A549 (cell line): ENCODE data around the gene POU4F3. TPM values are rescaled to one million over a fixed set of nuclear protein-coding genes. Genes with fewer than 3 reads are reported as not detected.

Source experiments
- ATAC-seq, 2 experiments: fragments of 200-7000 bp in 1 of 2; fragments of >200 bp in 1 of 2; cut with Nextera tagmentation in 1 of 2; cut with Tn5 transposase in 1 of 2; 3 replicates each; pipeline versions ENCODE4 v1.8.0 to v1.9.1; 2018 to 2020; ENCODE audit warnings: mild to moderate bottlenecking in 1 of 2, moderate library complexity in 1 of 2
- CTCF ChIA-PET: fragments of 300-600 bp; sonication (Branson Sonifier 250); formaldehyde crosslinking; extraction: SDS; loops from one replicate; lab custom pipeline; 2021; ENCODE audit warnings: antibody characterized with exemption, inconsistent platforms; lab: Yijun Ruan, JAX
- POLR2A ChIA-PET: fragments of 350-600 bp; formaldehyde crosslinking; extraction: SDS; loops from one replicate; lab custom pipeline; 2021; ENCODE audit warnings: antibody characterized with exemption, inconsistent platforms; lab: Yijun Ruan, JAX
- DNase-seq, 2 experiments: peaks; one replicate each; pipeline versions ENCODE4 v3.0.0 to v3.0.0-alpha.2; 2011 to 2016; ENCODE audit warnings: low read depth in 1 of 2, low spot score in 1 of 2
- FAIRE-seq: peaks from 2 replicates; lab custom pipeline; 2011; peaks lifted over from hg19 to GRCh38; lab: Jason Lieb, UNC
- H3K27ac ChIP-seq, 2 experiments: fragments of >200 bp; sonication (Bioruptor Twin); formaldehyde crosslinking; 3 replicates each; pipeline ENCODE4 v1.5.1; 2016 to 2017
- H3K4me1 ChIP-seq: fragments of >200 bp; sonication (Bioruptor Twin); formaldehyde crosslinking; 3 replicates; pipeline ENCODE4 v1.6.1; 2016
- H3K4me2 ChIP-seq: fragments of >200 bp; sonication (Bioruptor Twin); formaldehyde crosslinking; 3 replicates; pipeline ENCODE4 v1.6.1; 2016
- H3K4me3 ChIP-seq: fragments of >200 bp; sonication (Bioruptor Twin); formaldehyde crosslinking; 3 replicates; pipeline ENCODE4 v1.5.1; 2016
- H3K9me3 ChIP-seq: fragments of >200 bp; sonication (Bioruptor Twin); formaldehyde crosslinking; 3 replicates; pipeline ENCODE4 v1.6.1; 2016
- CBX8 ChIP-seq: fragments of 200-600 bp; sonication (generic); IDR thresholded peaks from 2 replicates; pipeline ENCODE4 v1.6.1; 2016
- CHD2 ChIP-seq: fragments of 150-350 bp; IDR thresholded peaks from 2 replicates; pipeline ENCODE4 v1.6.1; 2014; ENCODE audit warnings: low read length; ENCODE audit not compliant: partially characterized antibody
- CHD4 ChIP-seq: fragments of 200-600 bp; sonication (generic); IDR thresholded peaks from 2 replicates; pipeline ENCODE4 v1.6.1; 2016; ENCODE audit warnings: antibody characterized with exemption, mild to moderate bottlenecking, borderline replicate concordance
- EHMT2 ChIP-seq: fragments of 200-600 bp; sonication (generic); IDR thresholded peaks from 2 replicates; pipeline ENCODE4 v1.6.1; 2016; ENCODE audit warnings: antibody characterized with exemption, low read depth, mild to moderate bottlenecking, moderate library complexity
- EP300 ChIP-seq, 2 experiments: fragments of >200 bp; sonication (Bioruptor Twin); formaldehyde crosslinking; IDR thresholded peaks; 2 replicates in 1 of 2; 3 replicates in 1 of 2; pipeline ENCODE4 v1.6.1; 2016 to 2017
- ESRRA ChIP-seq: fragments of 150-350 bp; IDR thresholded peaks from 2 replicates; pipeline ENCODE4 v1.6.1; 2014; ENCODE audit warnings: mild to moderate bottlenecking, low read length, borderline replicate concordance
- FOXS1 ChIP-seq: fragments of 250-450 bp; sonication (Bioruptor Pico); IDR thresholded peaks from 2 replicates; pipeline ENCODE4 v1.5.0; 2020; ENCODE audit warnings: mild to moderate bottlenecking, moderate library complexity
- HOXA7 ChIP-seq: fragments of 250-450 bp; sonication (Bioruptor Pico); IDR thresholded peaks from 2 replicates; pipeline ENCODE4 v1.5.0; 2020; ENCODE audit warnings: mild to moderate bottlenecking, moderate library complexity
- HOXB13 ChIP-seq: fragments of 250-450 bp; sonication (Bioruptor Pico); IDR thresholded peaks from 2 replicates; pipeline ENCODE4 v1.5.0; 2020; ENCODE audit warnings: low read depth, mild to moderate bottlenecking, moderate library complexity
- KDM5A ChIP-seq: fragments of 200-600 bp; sonication (generic); IDR thresholded peaks from 2 replicates; pipeline ENCODE4 v1.6.1; 2016; ENCODE audit warnings: antibody characterized with exemption, mild to moderate bottlenecking
- MAX ChIP-seq: IDR thresholded peaks from 2 replicates; pipeline ENCODE4 v1.6.1; 2012
- MYC ChIP-seq: IDR thresholded peaks from 2 replicates; pipeline ENCODE4 v1.6.1; 2012; ENCODE audit warnings: mild to moderate bottlenecking, inconsistent platforms, low read length, improper control_type of control experiment, borderline replicate concordance
- NFE2L2 ChIP-seq: fragments of 150-350 bp; conservative IDR thresholded peaks from 2 replicates; pipeline ENCODE4 v1.6.1; 2014; ENCODE audit warnings: low read length
- NR3C1 ChIP-seq: fragments of >200 bp; sonication (Bioruptor Twin); formaldehyde crosslinking; IDR thresholded peaks from 3 replicates; pipeline ENCODE4 v1.6.1; 2017
- POLR2A ChIP-seq: IDR thresholded peaks from 2 replicates; pipeline ENCODE4 v1.6.1; 2012; ENCODE audit warnings: mild to moderate bottlenecking, low read length
- RAD21 ChIP-seq, 2 experiments: fragments of >200 bp in 1 of 2; sonication (Bioruptor Twin) in 1 of 2; formaldehyde crosslinking in 1 of 2; IDR thresholded peaks in 1 of 2; conservative IDR thresholded peaks in 1 of 2; 2 replicates in 1 of 2; 3 replicates in 1 of 2; pipeline ENCODE4 v1.6.1; 2012 to 2018; ENCODE audit warnings: inconsistent platforms in 1 of 2
- RCOR1 ChIP-seq: fragments of 150-350 bp; IDR thresholded peaks from 2 replicates; pipeline ENCODE4 v1.6.1; 2014; ENCODE audit warnings: antibody characterized with exemption, low read length, low read depth
- RFX5 ChIP-seq: fragments of 450-650 bp; IDR thresholded peaks from 2 replicates; pipeline ENCODE4 v1.7.1; 2014; ENCODE audit warnings: antibody characterized with exemption, mild to moderate bottlenecking, moderate library complexity
- SMC3 ChIP-seq: fragments of >200 bp; sonication (Bioruptor Twin); formaldehyde crosslinking; IDR thresholded peaks from 3 replicates; pipeline ENCODE4 v1.6.1; 2018; ENCODE audit warnings: inconsistent platforms
- TP53 ChIP-seq: fragments of 250-450 bp; sonication (Bioruptor Pico); IDR thresholded peaks from 2 replicates; pipeline ENCODE4 v1.5.0; 2021; ENCODE audit warnings: mild to moderate bottlenecking, moderate library complexity
- ZC3H11A ChIP-seq: fragments of 450-650 bp; IDR thresholded peaks from 2 replicates; pipeline ENCODE4 v1.6.1; 2014; ENCODE audit warnings: antibody characterized with exemption, mild to moderate bottlenecking
- ZNF302 ChIP-seq: fragments of 250-450 bp; sonication (Bioruptor Pico); IDR thresholded peaks from 2 replicates; pipeline ENCODE4 v1.9.0; 2021; ENCODE audit warnings: inconsistent platforms, mild to moderate bottlenecking, moderate library complexity
- WGBS: methylation state at CpG from one replicate; pipeline ENCODE4 v1.1.6; 2017; ENCODE audit errors: missing lambda C conversion rate; 5-methylcytosine and 5-hydroxymethylcytosine counted together
- polyA plus RNA-seq, 4 experiments: library from polyadenylated mRNA; depleted of rRNA in 3 of 4; stranded (reverse); fragments of >200 nt; fragmentation: RNase III in 1 of 4; extraction: RNeasy Plus Mini Kit Qiagen cat#74134 plus additional on column Dnase treatment in 1 of 4; gene quantifications; 2 replicates in 3 of 4; 3 replicates in 1 of 4; pipeline ENCODE4 v1.2.3, GENCODE V29; 2011 to 2017
- TF ChIP-seq, protein P1 (sequence below): IDR thresholded peaks from 2 replicates; pipeline ENCODE4 v1.6.1; 2012; ENCODE audit warnings: low read depth, borderline replicate concordance

The POU4F3 gene
- polyA plus RNA-seq, 2 of the 4 experiments (the other 2 are of a cell fraction) = 0.08 to 0.10 TPM

DNA sequence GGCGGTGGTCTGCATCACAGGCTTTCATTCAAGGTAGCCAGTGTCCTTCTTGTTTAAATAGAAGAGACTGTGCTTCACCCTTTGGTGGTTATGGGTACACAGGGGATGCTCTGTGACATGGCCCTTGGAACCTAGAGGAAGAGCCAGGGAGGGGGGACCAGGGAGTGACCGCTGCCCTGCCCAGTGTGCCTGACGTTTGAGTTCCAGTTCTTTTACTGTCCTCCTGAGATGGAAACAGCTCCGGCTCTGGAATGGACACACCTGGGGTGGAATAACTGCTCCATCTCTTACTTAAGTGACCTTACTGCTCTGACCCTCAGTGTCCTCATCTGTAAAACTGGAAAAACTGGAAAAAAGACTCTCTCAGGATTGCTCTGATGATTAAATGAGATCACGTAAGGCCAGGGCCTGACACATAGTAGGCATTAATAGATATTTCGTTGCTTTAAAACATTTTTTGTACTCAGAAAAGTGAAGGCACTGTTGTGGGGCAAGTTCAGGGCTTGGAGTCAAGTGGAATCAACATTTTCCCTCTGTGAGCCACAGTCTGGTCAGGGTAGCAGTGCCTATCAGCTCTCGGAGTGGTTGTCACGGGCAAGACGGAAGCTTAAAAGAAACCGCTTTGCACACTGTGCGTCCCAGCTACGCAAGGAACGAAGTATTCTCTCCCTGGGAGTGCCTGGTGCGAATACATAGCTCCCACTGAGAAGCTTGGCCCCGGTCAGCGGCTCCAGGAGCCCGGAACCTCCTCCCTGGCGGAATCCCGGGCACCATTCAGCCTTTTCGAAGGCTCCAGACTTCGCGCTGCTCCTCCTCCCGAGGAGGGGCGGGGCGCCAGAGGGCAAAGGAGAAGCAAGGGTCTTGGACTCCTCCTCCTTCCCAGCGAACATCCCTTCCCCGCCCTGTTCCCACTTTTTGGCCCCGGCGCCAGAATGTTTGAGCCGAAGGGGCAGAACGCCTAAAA is 5.8 kb downstream of the POU4F3 start:
- Histone ChIP-seq H3K4me2 (peak overlapping the region; percentile 47), H3K9me3 (no peaks in the 10 kb centered on the region), H3K27ac (no peak overlapping the region), H3K4me3 (no peak overlapping the region), H3K4me1 (no peaks in the 10 kb centered on the region)
- DNase-seq (no peak), FAIRE-seq (no peak), ATAC-seq (peak in 1 of 2 experiments; percentile 65; a peak in 3 of 6 replicates)
- ChIA-PET POLR2A (no interaction called here), CTCF (interaction anchor here (0.8 kb wide), 1 partner anchor 84 kb away, joined by 3 read pairs; no protein-coding TSS in a partner anchor)
- TF ChIP-seq HOXB13 (CRISPR knock-in tag) (no peak), EP300 (IDR thresholded peaks at IDR 0.05) (no peak)
- 45% methylated on average over 31 of the region's 31 CpGs for WGBS

GRCh38 chr5:146345240-146345577 is 6.6 kb downstream of the POU4F3 start:
- no peak for FAIRE-seq
- H3K27ac ChIP-seq = no peak overlapping the region
- WGBS = 89% methylated on average over 12 of the region's 12 CpGs
- no peak for ATAC-seq
- H3K4me2 ChIP-seq = no peak overlapping the region; the same call in 2 of the 3 replicates
- ChIA-PET CTCF (interaction anchor here (0.8 to 1.2 kb wide), 2 partner anchors 17 to 83 kb away, joined by 3 read pairs; no protein-coding TSS in a partner anchor), POLR2A (no interaction called here)
- no peak for DNase-seq
- H3K9me3 ChIP-seq = no peaks in the 10 kb centered on the region
- no peak overlapping the region for H3K4me3 ChIP-seq
- H3K4me1 ChIP-seq = no peaks in the 10 kb centered on the region
- TF ChIP-seq POLR2A = no peak
- no peak for TF ChIP-seq EP300 (IDR thresholded peaks at IDR 0.05)
- no peak for TF ChIP-seq RFX5
- TF ChIP-seq ZNF302 (CRISPR knock-in tag) = no peak
- no peak for TF ChIP-seq HOXA7 (CRISPR knock-in tag)

GRCh38 chr5:146345578-146346366 is 7.1 kb downstream of the POU4F3 start:
- H3K4me1 ChIP-seq = no peaks in the 10 kb centered on the region
- ATAC-seq (no peak), DNase-seq (no peak), FAIRE-seq (no peak)
- CTCF ChIA-PET = interaction anchor here (1.2 kb wide), 1 partner anchor 17 kb away, joined by 3 read pairs; no protein-coding TSS in a partner anchor
- no peak for TF ChIP-seq ESRRA
- TF ChIP-seq SMC3 = no peak
- TF ChIP-seq FOXS1 = no peak
- no peak for TF ChIP-seq CHD2
- TF ChIP-seq RFX5 = no peak
- TF ChIP-seq RAD21 (conservative IDR thresholded peaks at IDR 0.05 in 1 of 2, IDR thresholded peaks at IDR 0.05 in 1 of 2) = no peak
- TF ChIP-seq CHD4 = no peak
- no peak for TF ChIP-seq ZC3H11A
- no peak for TF ChIP-seq RCOR1
- no peak for TF ChIP-seq KDM5A
- TF ChIP-seq CBX8 = no peak
- TF ChIP-seq MAX = no peak
- no peak for TF ChIP-seq EHMT2
- no peak for TF ChIP-seq TP53 (CRISPR knock-in tag)
- no peak for TF ChIP-seq NR3C1
- TF ChIP-seq NFE2L2 = no peak
- TF ChIP-seq, protein P1, sequence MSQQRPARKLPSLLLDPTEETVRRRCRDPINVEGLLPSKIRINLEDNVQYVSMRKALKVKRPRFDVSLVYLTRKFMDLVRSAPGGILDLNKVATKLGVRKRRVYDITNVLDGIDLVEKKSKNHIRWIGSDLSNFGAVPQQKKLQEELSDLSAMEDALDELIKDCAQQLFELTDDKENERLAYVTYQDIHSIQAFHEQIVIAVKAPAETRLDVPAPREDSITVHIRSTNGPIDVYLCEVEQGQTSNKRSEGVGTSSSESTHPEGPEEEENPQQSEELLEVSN = no peak
- TF ChIP-seq MYC = no peak
- H3K9me3 ChIP-seq = no peaks in the 10 kb centered on the region
- no peak overlapping the region for H3K27ac ChIP-seq
- no peak overlapping the region for H3K4me3 ChIP-seq
- WGBS = 82% methylated on average over 76 of the region's 76 CpGs
- no peak overlapping the region for H3K4me2 ChIP-seq
- POLR2A ChIA-PET = no interaction called here
